Lower lobe of right lung (tissue), 2 donors: ENCODE data around the gene SAMD11. TPM values are rescaled to one million over a fixed set of nuclear protein-coding genes. Genes with fewer than 3 reads are reported as not detected.
"Not testable (repeated sequence)": the region's sequence is repeated elsewhere in the genome, so short reads cannot be mapped to it uniquely, and the experiment has no call there.

Source experiments
- ATAC-seq, 2 donors: fragments of 200-7000 bp; cut with Tn5 transposase; one replicate each; pipeline ENCODE4 v1.9.1; 2020 to 2022; ENCODE audit warnings: mild to moderate bottlenecking in 2 of 2, moderate library complexity in 2 of 2
- DNase-seq: peaks from one replicate; pipeline ENCODE4 v3.0.0-alpha.2; 2020
- H3K27ac ChIP-seq: fragments of 200-600 bp; one replicate; pipeline ENCODE4 v1.8.0; 2022
- H3K27me3 ChIP-seq: fragments of 200-600 bp; one replicate; pipeline ENCODE4 v1.8.0; 2022; ENCODE audit warnings: low read depth
- H3K36me3 ChIP-seq: fragments of 200-600 bp; one replicate; pipeline ENCODE4 v1.8.0; 2022; ENCODE audit warnings: mild to moderate bottlenecking
- H3K4me1 ChIP-seq: fragments of 200-600 bp; one replicate; pipeline ENCODE4 v1.8.0; 2022
- H3K4me3 ChIP-seq: fragments of 200-600 bp; one replicate; pipeline ENCODE4 v1.8.0; 2022; ENCODE audit warnings: mild to moderate bottlenecking
- H3K9me3 ChIP-seq: fragments of 200-600 bp; one replicate; pipeline ENCODE4 v1.8.0; 2022
- intact Hi-C: fragments of 100-400 bp; cut with DNase I; formaldehyde crosslinking; loops from one replicate; pipeline ENCODE4 v1.11.0; 2022
- total RNA-seq: library from RNA; stranded (reverse); fragmentation: NEBNext Ultra II Directional; extraction: Animal tissue kit (Norgen Biotek cat#: 25700); gene quantifications from one replicate; pipeline ENCODE4 v1.2.1, GENCODE V29; 2021
- TF ChIP-seq, protein P1 (sequence below): fragments of 200-600 bp; IDR thresholded peaks from one replicate; pipeline ENCODE4 v1.8.0; 2022; ENCODE audit warnings: antibody characterized with exemption, mild to moderate bottlenecking
- donor health status: DM: no; HTN: yes; CAD: no; lungs with severe emphysema.

The SAMD11 gene
- total RNA-seq, 1 donor from 2014 or later = 2.2 TPM

GRCh38 chr1:975365-975764, 51.6 kb downstream of the SAMD11 start:
- TF ChIP-seq, protein P1, sequence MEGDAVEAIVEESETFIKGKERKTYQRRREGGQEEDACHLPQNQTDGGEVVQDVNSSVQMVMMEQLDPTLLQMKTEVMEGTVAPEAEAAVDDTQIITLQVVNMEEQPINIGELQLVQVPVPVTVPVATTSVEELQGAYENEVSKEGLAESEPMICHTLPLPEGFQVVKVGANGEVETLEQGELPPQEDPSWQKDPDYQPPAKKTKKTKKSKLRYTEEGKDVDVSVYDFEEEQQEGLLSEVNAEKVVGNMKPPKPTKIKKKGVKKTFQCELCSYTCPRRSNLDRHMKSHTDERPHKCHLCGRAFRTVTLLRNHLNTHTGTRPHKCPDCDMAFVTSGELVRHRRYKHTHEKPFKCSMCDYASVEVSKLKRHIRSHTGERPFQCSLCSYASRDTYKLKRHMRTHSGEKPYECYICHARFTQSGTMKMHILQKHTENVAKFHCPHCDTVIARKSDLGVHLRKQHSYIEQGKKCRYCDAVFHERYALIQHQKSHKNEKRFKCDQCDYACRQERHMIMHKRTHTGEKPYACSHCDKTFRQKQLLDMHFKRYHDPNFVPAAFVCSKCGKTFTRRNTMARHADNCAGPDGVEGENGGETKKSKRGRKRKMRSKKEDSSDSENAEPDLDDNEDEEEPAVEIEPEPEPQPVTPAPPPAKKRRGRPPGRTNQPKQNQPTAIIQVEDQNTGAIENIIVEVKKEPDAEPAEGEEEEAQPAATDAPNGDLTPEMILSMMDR = no peak
- H3K36me3 ChIP-seq = no peaks in the 10 kb centered on the region
- intact Hi-C loops = no loop called here
- ATAC-seq (no peak), DNase-seq (no peak)
- no peak overlapping the region for H3K27ac ChIP-seq
- H3K4me3 ChIP-seq = no peak overlapping the region
- no peaks in the 10 kb centered on the region for H3K9me3 ChIP-seq
- peaks cover 55% of the 10 kb centered on the region for H3K27me3 ChIP-seq
- peaks cover 11% of the 10 kb centered on the region for H3K4me1 ChIP-seq

- H3K27ac ChIP-seq = no peak overlapping the region
- H3K36me3 ChIP-seq = no peaks in the 10 kb centered on the region
- DNase-seq = peak; percentile 79
- peaks cover 47% of the 10 kb centered on the region for H3K27me3 ChIP-seq
- no peaks in the 10 kb centered on the region for H3K9me3 ChIP-seq
- H3K4me3 ChIP-seq = peak overlapping the region; percentile 45
- intact Hi-C loops = no loop called here
- TF ChIP-seq, protein P1 = peak; percentile 48
- peaks cover 11% of the 10 kb centered on the region for H3K4me1 ChIP-seq
- peak; percentile 64 to 68 for ATAC-seq
Observed at GRCh38 chr1:975896-976683, 52.4 kb downstream of the SAMD11 start.

GRCh38 chr1:976791-977190, 53.1 kb downstream of the SAMD11 start:
- intact Hi-C loops, H3K4me3 ChIP-seq, H3K36me3 ChIP-seq, H3K9me3 ChIP-seq, ATAC-seq, DNase-seq, H3K27ac ChIP-seq: not testable (repeated sequence)
- H3K4me1 ChIP-seq = peaks cover 11% of the 10 kb centered on the region
- peaks cover 44% of the 10 kb centered on the region for H3K27me3 ChIP-seq

DNA sequence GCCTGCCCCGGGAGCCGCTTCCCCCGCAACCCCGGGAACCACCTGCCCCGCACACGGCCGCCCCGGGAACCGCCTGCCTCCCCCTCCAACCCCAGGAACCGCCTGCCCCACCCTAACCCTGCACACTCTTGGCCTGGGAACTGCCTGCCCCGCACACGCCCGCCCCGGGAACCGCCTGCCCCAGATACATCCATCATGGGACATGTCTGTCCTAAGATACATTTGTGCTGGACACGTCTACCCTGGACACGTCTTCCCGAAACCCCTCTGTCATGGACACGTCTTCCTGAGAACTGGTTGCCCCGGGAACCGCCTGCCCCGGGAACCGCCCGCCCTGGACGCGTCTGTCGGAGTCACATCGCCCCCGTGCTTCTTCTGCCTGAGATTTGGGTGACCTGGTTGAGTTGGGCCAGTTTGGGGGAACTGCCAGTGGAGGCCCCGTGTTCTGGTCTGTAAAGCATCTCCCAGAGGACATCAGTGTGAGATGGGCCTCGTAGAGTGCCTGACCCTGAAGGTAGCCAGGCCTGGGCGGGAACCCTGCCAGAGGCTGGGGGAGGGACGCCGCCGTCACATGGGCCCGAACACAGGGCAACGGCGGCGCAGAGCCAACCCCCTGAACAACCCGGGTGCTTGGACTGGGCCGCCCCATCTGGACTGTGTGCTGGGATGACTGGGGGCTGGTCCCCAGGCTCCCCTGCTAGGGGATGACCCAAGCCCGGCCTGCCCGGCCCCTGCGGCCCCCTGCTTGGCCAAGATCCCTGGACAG, 54.5 kb downstream of the SAMD11 start:
- no peaks in the 10 kb centered on the region for H3K9me3 ChIP-seq
- ATAC-seq = no peak
- H3K36me3 ChIP-seq = no peaks in the 10 kb centered on the region
- H3K4me3 ChIP-seq = no peak overlapping the region
- TF ChIP-seq, protein P1 = no peak
- H3K27ac ChIP-seq = no peak overlapping the region
- intact Hi-C loops = no loop called here
- H3K4me1 ChIP-seq = peaks cover 11% of the 10 kb centered on the region
- DNase-seq = no peak
- peaks cover 30% of the 10 kb centered on the region for H3K27me3 ChIP-seq

GRCh38 chr1:978835-979743, 55.4 kb downstream of the SAMD11 start:
- TF ChIP-seq, protein P1 = no peak
- Histone ChIP-seq H3K9me3 (no peaks in the 10 kb centered on the region), H3K36me3 (no peaks in the 10 kb centered on the region), H3K27me3 (peaks cover 27% of the 10 kb centered on the region), H3K4me3 (no peak overlapping the region), H3K4me1 (peaks cover 11% of the 10 kb centered on the region), H3K27ac (no peak overlapping the region)
- ATAC-seq (no peak), DNase-seq (no peak)
- intact Hi-C loops = no loop called here
